ENCODE results near the gene SNX14.
"Not testable (repeated sequence)": the region's sequence is repeated elsewhere in the genome, so short reads cannot be mapped to it uniquely, and the experiment has no call there.

SNX14 gene

GRCh38 chr6:85593438-85594196, at the start of gene SNX14:
TSS of gene SNX14 (minus strand) at chr6:85593858. CDS start at chr6:85593718, 140 bp downstream.
- peak; percentile 72 for DNase-seq

- peak; percentile 99 for DNase-seq
Measured at GRCh38 chr6:85642774-85643536, 49.3 kb upstream of the SNX14 start, which contains the start of gene SYNCRIP. TSS of gene SYNCRIP (minus strand) at chr6:85642886. CDS start at chr6:85641439, 1,447 bp downstream.

GRCh38 chr6:85641897-85642773, 48.5 kb upstream of the SNX14 start:
- peak; percentile 30 for DNase-seq

GRCh38 chr6:85641522-85641896, 47.9 kb upstream of the SNX14 start:
- no peak for DNase-seq

- no peak for DNase-seq
Measured at GRCh38 chr6:85640821-85641220, 47.2 kb upstream of the SNX14 start.

GRCh38 chr6:85637579-85637978, 43.9 kb upstream of the SNX14 start:
- DNase-seq = no peak

GRCh38 chr6:85632164-85632942, 38.7 kb upstream of the SNX14 start:
- DNase-seq = no peak

GRCh38 chr6:85631117-85631516, 37.5 kb upstream of the SNX14 start:
- DNase-seq = not testable (repeated sequence)

- DNase-seq = no peak
Measured at GRCh38 chr6:85628353-85628752, 34.7 kb upstream of the SNX14 start.

GRCh38 chr6:85620308-85620707, 26.6 kb upstream of the SNX14 start:
- no peak for DNase-seq

- no peak for DNase-seq
Measured at GRCh38 chr6:85614780-85615179, 21.1 kb upstream of the SNX14 start.

- no peak for DNase-seq
Measured at GRCh38 chr6:85612690-85613474, 19.2 kb upstream of the SNX14 start.

- DNase-seq = no peak
Measured at GRCh38 chr6:85610182-85610895, 16.7 kb upstream of the SNX14 start.

GRCh38 chr6:85602100-85602499, 8.4 kb upstream of the SNX14 start:
- DNase-seq = no peak

GRCh38 chr6:85600713-85601313, 7.2 kb upstream of the SNX14 start:
- no peak for DNase-seq

- no peak for DNase-seq
Measured at GRCh38 chr6:85594197-85594930, 706 bp upstream of the SNX14 start.

GRCh38 chr6:85592033-85592432, 1.6 kb downstream of the SNX14 start:
- DNase-seq = no peak

GRCh38 chr6:85591207-85591606, 2.5 kb downstream of the SNX14 start:
- no peak for DNase-seq

GRCh38 chr6:85585741-85586140, 7.9 kb downstream of the SNX14 start:
- no peak for DNase-seq

- DNase-seq = not testable (repeated sequence)
Measured at GRCh38 chr6:85582832-85583231, 10.8 kb downstream of the SNX14 start.

Measured in NCI-H345 (cell line).